Glomerular visceral epithelial cell (primary cell): ENCODE results near the gene TRIM47.

Source experiments
- DNase-seq: peaks from one replicate; pipeline ENCODE4 v3.0.0-alpha.2; 2016; ENCODE audit errors: extremely low spot score

TRIM47 gene

DNA sequence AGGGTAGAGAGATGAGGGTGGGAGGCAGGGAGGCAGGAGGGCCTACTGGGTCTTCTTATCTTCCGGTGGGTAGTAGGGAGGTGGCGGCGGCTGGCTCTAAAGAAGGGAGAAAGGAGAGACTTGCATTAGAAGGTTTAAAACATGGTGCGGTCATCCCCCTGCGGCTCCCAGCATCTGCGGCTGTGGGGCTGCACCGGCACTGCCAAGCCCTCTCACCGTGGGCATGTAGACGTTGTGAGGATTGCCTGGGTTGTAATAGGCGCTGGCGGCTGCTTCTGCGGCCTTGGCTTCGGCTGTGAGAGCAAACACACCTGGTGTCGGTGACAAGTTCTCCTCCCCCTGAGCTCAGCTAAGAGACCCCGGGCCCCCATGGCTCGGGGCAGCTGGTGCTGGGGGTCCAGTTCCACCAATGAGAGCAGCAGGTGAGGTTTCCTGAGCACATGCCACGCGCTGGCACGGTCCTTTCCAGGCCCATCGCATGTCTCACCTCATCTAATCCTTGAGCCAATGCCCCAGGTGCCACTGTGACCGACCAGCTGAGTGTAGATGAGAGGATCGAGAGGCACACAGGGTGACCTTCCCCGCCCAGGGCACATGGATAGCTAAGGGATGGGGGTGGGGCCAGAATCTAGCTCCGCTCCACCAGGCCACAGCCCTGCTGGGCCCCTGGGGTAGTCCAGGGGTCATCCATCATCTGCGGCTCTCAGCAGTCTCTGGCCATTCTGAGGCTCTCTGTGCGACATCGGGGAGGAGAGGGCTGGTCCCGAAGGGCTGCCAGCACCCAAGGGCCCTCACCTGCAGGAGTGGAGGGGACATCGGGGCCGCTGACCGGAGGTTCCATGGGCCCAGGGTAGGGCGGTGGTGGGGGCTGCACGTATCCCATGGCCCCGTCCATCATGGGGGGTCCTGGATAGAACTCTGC, 31.4 kb downstream of the TRIM47 start:
- no peak for DNase-seq

DNA sequence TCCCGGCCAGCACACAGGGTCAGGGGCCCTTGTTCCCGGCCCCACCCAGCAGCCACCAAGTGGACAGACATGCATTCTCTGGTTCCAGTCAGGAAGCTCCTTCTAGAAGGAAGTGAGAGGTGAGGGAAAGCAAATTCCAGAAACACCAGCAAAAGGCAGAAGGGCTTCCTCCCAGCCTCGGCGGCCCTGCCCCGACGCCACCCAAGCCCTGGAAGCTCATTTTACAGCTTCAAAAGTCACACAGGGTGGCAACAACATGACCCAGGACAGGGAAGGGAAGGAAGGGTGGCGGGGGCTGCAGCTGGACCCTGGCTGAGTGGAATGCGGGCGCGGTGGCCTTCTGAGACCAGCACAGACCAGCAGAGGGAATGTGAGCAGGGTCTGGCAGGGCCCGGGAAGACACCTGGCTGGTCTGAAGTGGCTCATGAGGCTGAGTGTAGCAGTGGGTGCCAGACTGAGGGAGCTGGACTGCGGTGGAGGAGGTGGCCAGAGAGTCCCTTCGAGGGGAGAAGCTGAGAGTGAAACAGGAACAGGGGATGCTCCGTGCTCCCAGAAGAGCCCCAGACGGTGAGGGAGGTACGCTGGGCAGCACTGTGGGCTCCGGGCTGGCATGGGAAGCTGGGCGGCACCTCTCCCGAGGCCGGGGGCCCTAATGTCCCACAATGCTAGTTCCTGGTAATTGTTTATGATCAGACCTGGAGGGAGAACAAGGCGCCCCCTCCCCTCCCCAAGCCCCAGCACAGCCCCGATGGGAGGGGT, 32.3 kb downstream of the TRIM47 start:
- no peak for DNase-seq

DNA sequence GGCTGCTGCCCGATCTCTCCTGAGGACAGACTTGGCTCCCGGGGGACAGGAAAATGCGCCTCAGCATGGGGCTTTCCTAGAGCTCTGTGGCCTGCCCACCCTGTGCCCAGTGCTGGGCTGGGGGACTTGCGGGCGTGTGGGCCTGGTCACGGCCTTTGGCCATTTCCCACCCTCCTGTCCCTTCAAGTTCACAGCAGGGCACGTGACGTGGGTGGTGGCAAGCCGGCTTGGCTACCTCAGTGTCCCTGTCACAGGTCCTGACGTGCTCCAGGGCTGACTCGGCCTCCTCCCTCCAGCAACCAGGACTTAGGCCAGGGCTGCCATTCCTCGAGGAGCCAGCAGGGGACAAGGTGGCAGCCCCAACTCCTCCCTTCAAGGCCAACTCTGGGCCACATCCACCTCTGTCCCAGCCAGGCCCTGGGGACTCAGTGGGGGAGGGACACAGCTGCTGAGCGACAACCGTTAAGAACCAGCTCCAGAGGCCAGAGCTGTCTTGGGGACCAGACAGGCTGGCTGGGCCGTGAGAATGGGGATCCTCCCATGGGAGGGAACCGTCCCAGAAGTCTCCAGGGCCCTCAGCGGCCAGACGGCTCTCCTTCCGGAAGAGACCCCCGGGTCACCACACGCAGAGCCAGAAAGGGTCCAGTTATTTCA, 33.2 kb downstream of the TRIM47 start:
- peak; percentile 74 for DNase-seq

DNA sequence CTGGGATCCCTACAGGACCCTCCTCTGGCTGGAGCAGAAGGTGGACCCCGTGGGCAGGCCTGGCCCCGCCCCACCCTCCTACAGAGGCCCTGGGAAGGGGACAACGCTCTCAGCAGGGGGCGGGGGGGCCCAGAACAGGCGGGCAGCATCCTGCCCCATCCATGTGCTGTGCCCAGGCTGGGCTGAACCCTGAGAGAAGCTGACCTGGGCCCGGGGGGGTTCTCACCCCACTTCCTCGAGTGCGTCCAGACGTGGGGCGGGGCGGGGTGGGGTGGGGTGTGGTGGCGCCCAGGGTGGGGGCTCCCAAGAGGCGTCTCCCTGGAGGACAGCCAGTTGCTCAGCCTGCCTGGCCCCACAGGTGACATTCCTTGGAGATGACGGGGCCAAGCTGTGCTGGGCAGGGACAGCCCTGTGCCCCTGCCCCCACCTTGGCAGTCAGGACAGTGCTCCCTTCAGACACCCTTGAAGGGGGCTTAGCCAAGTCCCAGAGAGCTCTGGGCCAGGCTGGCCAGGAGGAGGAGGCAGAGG, 33.8 kb downstream of the TRIM47 start:
- peak; percentile 64 for DNase-seq

DNA sequence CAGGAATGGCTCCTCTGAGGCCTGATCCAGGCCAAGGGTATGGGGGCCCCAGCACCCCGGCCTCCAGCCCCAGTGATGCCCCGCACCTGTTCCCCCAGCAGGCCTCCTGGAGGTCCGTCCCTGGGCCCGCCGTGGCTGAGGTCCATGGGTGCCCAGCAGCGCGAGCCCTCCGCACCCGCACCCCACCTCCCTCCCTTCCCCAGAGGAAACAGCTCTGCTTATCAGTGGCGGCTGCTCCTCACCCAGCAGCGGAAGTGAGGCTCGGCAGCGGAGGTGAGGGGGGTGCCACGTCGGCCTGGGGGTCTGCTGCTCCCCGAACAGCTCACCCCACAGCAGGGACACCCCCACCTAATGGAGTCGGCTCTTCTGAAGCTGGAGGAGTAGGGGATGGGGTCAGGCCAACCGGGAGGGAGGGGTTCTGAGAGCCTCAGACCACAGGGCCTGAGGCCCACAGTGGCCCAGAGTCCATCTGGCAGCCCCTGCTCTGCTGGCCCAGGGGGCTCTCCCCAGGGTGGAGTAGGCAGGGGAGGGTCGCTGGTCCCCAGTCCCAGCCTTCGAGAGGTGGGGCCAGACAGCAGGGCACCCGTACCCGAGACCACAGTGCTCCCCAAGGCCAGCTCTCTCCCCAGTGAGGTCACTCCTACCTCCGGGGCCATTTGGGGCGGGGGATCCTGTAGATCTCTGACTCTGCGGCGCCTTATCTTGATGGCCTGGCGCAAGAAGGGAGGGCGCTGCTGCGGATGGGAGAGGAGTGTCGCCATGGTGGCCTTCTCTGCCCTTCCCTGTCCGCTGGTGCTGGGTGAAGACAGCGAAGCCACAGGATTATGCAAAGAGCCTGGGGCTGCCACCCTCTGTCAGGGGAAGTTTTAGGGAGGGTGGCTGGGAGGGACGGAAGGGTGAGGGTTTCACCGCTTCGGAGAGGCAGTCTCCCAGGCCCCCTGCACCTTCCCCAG, 34.5 kb downstream of the TRIM47 start, which contains the start of gene UNC13D:
Gene UNC13D, minus strand, starts transcription at position 828 of the 953 bp plus-strand sequence. Its CDS starts 67 bp downstream, at position 761.
- no peak for DNase-seq

DNA sequence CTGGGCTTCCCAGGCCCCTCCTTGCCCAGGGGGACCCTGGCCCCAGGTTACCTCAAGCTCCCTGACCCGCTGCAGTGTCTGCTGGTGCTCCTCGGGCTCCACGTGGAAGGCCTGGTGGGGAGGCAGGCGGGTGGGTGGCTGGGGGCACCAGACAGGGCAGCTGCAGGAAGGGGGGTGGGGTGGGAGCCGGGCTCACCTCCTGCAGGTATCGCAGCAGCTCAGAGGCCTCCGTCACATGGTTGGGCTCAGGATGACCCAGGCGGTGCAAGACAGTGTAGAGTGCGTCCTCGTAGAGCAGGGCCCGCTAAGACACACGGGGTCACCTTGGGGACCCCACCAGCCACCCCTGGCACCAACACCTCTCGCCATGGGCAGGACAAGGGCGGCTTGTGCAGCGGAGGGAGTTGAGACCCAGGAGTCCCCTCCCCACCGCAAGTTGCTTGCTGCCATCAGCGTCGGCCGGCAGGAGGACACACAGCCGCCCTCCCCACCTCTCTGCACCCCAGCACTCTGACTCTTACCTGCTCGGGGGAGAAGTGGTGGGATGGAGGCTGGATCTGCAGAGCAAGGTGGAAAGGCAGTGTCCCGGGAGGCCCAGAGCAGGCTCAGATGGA, 35.3 kb downstream of the TRIM47 start:
- DNase-seq = no peak

DNA sequence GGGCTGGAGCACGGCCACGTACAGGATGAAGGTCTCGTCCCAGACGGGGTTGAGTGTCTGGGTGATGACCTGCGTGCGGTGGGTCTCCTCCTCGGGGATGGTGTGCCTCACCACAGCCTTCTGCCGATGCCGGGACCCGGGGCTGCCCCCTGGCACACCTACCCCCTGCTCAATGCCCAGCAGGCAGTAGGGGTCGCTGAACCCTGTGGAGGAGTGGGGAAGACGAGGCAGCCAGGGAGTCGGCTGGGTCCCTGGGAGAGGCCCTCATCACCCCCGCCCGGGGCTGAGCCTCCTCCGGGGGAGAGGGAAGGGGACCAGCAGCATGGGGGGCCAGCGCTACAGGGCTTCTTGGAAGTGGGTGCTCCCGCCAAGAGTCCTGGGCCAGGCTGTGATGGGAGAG, 36.0 kb downstream of the TRIM47 start:
- DNase-seq = no peak

DNA sequence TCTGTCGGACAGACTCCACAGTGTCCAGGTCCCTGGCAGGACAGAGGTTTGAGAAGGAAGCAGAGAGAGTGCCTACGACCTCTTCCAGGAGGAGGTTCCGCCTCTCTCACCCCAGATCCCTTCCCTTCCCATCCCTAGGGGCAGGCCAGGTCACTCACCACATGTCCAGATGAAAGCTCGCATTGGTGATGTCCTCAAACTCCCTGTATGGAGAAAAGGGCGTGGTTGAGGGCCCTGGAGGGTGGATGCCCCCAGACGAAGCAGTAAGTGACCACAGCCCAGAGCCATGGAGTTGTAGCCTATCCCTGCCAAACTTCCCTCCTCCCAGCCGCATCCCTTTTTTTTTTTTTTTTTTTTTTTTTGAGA, 37.6 kb downstream of the TRIM47 start:
- no peak for DNase-seq

DNA sequence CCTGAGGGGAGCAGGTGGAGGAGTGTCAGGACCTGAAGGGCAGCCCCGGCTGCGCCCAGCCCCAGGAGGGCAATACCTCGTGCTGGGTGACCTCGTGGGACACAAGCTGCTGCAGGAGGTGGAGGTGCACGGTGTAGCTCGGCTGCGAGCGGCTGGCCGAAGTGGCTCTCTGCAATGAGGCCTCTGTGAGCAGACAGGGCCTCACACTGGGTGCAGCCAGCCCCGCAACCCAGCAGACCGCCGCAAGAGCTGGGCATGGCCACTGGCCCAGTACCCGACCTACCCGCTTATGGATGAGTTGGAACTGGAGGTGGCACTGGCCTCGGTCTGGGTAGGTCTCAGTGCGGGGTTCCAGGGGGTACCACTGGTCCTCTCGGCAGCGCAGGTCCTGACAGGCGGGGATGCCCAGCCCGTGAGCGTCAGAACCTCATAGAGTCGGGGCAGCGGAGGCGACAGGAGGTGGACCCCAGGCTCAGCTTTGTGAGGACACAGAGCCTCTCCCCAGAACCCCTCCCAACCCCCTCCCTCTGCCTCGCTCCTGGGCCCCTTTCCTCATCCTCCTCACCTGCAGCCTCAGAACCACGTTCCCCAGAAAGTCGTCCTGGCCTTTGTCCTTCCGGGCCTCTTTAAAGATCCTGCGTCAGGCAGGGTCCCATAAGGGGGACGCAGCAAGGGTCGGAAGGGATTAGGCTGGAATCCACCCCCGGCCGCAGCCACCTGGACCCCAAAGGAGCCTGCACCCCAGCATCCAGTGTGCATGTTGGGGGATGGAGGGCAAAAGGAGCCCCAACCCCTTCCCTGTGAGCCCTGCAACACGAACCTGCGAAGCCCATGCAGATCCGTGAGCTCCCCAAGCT, 38.2 kb downstream of the TRIM47 start:
- DNase-seq = no peak

DNA sequence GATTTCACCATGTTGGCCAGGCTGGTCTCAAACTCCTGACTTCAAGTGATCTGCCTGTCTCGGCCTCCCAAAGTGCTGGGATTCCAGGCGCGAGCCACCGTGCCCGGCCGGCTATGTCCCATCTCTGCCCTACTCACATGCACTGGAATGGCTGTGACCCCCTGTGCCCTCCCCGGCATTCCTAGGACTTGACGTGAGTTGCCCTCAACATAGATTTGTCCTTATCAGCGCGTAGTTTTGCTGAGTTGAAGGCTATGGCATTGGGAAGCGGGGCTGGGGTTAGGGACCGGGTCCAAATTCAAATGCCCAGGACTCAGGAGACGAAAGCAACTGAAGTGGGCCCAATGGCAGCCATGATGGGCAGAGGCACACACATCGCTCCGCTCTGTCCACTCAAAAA, 40.0 kb downstream of the TRIM47 start:
- no peak for DNase-seq

DNA sequence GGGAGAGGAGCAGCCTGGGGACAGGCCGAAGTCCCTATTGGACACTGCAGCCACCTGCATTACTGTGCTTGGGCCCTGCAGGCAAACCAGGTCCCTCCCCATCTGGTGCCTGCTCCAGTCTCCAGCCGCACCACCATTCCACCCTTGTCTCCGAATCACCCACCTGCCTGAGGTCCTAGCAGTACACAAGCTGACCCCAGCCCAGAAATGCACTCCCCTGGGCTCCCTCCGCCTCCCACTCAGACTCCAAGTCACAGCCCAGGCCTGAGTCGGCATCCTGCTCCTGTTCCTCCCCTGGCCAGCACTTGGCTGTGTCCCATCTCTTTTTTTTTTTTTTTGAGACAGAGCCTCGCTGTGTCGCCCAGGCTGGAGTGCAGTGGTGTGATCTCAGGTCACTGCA, 40.5 kb downstream of the TRIM47 start:
- no peak for DNase-seq

DNA sequence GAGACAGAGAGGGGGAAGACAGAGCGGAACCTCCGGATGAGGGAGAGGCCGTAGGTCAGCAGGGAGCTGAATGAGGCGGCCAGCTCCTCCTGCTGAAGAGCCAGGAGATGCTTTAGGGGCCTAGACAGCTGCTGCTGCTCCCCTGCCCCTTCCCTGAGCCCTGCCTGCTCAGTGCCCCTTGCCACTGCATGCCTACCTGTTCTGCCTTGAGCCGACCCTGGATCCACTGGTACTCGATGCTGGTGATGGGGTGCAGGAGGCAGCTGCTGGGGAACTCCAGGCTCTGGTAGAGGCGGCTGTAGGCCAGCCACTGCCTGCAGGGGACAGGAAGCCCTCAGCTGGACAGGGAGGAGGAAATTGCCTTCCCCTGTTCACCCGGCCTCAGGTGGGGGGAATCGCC, 41.8 kb downstream of the TRIM47 start:
- no peak for DNase-seq

DNA sequence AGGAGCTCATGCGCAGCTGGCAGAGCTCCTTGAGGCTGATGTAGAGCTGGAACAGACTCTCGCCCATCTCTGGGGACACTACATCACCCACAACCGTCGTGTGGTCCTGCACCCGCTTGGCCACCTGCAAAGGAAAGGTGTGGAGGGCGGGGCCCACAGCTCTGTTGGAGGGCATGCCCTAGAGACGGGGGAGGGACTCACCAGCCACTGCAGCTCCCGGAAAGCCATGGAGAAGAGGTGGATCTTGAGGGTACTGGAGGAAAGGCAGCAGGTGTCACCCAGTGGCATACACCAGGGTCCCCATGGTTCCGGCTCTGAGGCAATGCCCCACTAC, 42.8 kb downstream of the TRIM47 start:
- DNase-seq = no peak

DNA sequence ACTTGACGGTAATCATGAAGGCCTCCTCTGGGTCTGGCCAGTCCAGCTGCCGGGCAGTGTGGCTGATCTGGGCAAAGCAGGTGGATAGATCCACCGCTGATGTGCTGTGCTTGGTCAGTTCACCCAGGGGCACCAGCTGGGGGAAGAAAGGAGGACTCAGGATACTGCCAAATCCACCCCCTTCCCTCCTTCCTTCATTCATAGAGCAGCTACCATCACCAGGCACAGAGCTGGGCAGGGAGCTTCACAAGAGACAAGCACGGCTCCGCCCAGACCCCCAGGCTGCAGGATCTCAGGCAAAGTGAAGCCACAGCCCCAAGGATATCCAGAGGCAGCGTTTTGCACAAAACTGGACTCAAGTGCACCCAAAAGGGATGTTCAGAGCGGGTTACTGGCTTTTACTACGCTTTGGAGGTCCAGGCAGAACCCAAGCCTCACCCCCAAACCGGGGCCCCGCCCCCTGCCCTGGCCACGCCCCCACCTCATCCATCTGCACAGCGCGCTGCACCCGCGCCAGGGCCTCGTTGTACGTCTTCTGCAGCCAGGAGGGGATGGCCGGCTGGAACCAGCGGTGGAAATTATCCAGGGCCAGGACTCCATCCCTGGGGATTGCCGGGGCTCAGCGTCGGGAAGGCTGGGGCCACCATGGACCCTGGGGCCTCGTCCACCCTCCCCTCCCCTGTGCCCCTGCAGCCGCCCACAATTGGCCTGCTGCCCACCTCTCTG, 43.3 kb downstream of the TRIM47 start:
- DNase-seq = no peak

DNA sequence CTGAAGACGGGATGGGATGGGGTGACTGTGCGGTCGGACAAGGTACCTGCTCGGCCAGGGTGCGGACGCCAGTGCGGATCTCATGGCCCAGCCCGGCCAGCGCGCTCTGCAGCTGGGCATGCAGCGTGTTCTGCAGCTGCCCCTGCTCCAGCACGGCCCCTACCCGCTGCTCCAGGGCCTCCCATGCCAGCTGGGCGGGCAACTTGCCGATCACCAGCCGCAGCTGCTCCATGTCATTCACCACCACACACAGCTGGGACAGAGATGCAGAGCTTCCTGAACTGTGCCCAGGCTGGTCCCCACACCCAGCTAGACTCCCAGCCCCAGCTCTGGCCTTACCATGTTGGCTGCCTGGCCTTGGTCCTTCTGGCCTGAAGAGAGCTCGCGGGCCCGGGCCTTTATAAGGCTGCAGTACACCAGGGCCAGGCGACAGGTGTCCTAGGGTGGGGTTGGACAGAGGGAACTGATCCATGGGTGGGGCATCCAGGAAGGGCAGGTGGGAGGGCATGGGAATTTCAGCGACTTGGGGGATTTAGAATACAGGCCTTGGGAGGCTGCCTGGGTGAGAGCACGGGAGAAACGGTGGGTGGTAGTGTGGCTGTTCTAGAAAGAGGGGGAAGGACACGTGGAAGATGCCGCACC, 44.0 kb downstream of the TRIM47 start:
- no peak for DNase-seq

DNA sequence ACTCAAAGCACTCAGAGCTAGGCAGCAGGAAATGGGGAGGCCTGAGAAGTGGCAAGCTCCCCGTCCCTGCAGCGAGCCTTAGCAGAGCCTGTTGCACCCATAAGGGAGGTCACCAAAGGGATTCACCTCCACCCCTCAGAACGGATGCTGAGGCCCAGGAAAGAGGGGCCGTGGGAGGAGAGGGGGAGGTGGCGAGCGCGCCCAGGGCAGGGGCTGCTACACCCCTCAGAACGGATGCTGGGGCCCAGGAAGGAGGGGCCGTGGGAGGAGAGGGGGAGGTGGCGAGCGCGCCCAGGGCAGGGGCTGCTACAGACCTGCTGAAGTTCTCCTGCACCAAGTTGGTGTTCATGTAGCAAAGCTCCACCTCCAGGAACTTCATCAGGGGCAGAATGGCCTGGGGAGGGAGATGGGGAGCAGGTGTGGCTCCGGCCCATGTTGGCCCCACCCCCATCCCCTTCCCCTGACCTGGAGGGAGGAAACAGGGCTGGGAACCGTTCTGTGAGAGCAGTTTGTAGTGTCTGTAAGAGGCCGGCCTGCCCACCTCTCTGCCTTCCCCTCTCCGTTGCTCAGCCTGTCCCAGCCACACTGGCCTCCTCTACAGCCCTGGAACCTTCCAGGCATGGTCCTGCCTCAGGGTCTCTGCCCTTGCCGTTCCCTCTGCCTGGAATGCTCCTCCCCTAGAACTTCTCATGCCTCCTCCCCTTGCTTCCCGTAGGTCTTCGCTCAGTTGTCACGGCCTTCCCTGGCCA, 45.6 kb downstream of the TRIM47 start:
- DNase-seq = no peak

DNA sequence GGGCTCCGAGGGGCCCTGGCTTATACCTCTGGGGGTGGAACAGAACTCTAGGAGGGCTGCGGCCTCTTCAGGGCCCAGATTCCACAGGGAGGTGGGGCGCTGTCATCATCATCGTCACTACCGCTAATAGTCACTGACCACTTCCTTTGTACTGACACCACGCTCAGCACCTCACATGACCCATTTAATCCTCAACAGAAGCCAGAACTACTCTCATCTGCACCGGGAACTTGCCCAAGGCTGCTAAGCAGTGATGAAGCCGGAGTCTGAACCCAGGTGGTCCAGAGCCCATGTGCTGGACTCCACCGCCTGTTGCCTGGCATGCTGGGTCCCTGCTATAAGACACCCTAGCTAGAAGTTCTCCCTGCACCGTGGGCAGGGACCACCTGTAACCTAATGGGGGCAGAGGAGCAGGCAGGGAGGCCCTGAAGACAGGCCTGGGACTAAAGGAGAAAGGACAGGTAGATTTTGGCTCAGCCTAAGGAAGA, 46.2 kb downstream of the TRIM47 start:
- DNase-seq = peak; percentile 78
